HG03457 (cell line): ENCODE measurements around the gene EFCAB7.

Experiments used
- ATAC-seq: cut with Tn5 transposase; IDR thresholded peaks from one replicate; pipeline ENCODE4 v1.9.1; 2021; ENCODE audit warnings: moderate number of reproducible peaks; ENCODE audit not compliant: unreplicated experiment

EFCAB7 gene

GRCh38 chr1:63522891-63523728 lies at the start of gene EFCAB7, which contains the start of gene ITGB3BP:
Gene EFCAB7 (plus strand): TSS chr1:63523525. CDS start chr1:63525573, 2,048 bp downstream.
Gene ITGB3BP (minus strand): TSS chr1:63523225. CDS start chr1:63523133, 92 bp downstream.
- peak; percentile 86 for ATAC-seq

GRCh38 chr1:63475761-63476160 lies 47.6 kb upstream of the EFCAB7 start:
- ATAC-seq = no peak

- ATAC-seq = no peak
Observed at GRCh38 chr1:63480057-63480456, 43.3 kb upstream of the EFCAB7 start.

- ATAC-seq = no peak
Observed at GRCh38 chr1:63486629-63487028, 36.7 kb upstream of the EFCAB7 start.

GRCh38 chr1:63487336-63488065 lies 35.8 kb upstream of the EFCAB7 start:
- ATAC-seq = no peak

GRCh38 chr1:63497577-63497976 lies 25.7 kb upstream of the EFCAB7 start:
- ATAC-seq = no peak

GRCh38 chr1:63498106-63498505 lies 25.2 kb upstream of the EFCAB7 start:
- no peak for ATAC-seq

- no peak for ATAC-seq
Observed at GRCh38 chr1:63501256-63501655, 22.1 kb upstream of the EFCAB7 start.

GRCh38 chr1:63506782-63507181 lies 16.5 kb upstream of the EFCAB7 start:
- no peak for ATAC-seq

- ATAC-seq = no peak
Observed at GRCh38 chr1:63509718-63510117, 13.6 kb upstream of the EFCAB7 start.

GRCh38 chr1:63512584-63512983 lies 10.7 kb upstream of the EFCAB7 start:
- no peak for ATAC-seq

GRCh38 chr1:63516629-63517028 lies 6.7 kb upstream of the EFCAB7 start:
- ATAC-seq = no peak

GRCh38 chr1:63523738-63524137 lies 413 bp downstream of the EFCAB7 start:
- ATAC-seq = no peak

GRCh38 chr1:63524201-63524600 lies 876 bp downstream of the EFCAB7 start:
- ATAC-seq = no peak

GRCh38 chr1:63532727-63533126 lies 9.4 kb downstream of the EFCAB7 start:
- ATAC-seq = no peak

GRCh38 chr1:63533931-63534330 lies 10.6 kb downstream of the EFCAB7 start:
- ATAC-seq = no peak

GRCh38 chr1:63534406-63534805 lies 11.1 kb downstream of the EFCAB7 start:
- no peak for ATAC-seq

GRCh38 chr1:63537006-63537405 lies 13.7 kb downstream of the EFCAB7 start:
- no peak for ATAC-seq

GRCh38 chr1:63537940-63538339 lies 14.6 kb downstream of the EFCAB7 start:
- ATAC-seq = no peak

- ATAC-seq = no peak
Observed at GRCh38 chr1:63545780-63546179, 22.5 kb downstream of the EFCAB7 start.

GRCh38 chr1:63547621-63548294 lies 24.4 kb downstream of the EFCAB7 start:
- no peak for ATAC-seq
